ENCODE results near the gene SLC13A2. TPM values are rescaled to one million over a fixed set of nuclear protein-coding genes. Genes with fewer than 3 reads are reported as not detected.

SLC13A2 gene
- total RNA-seq, 1 experiment from 2014 or later: 0.57 TPM

DNA sequence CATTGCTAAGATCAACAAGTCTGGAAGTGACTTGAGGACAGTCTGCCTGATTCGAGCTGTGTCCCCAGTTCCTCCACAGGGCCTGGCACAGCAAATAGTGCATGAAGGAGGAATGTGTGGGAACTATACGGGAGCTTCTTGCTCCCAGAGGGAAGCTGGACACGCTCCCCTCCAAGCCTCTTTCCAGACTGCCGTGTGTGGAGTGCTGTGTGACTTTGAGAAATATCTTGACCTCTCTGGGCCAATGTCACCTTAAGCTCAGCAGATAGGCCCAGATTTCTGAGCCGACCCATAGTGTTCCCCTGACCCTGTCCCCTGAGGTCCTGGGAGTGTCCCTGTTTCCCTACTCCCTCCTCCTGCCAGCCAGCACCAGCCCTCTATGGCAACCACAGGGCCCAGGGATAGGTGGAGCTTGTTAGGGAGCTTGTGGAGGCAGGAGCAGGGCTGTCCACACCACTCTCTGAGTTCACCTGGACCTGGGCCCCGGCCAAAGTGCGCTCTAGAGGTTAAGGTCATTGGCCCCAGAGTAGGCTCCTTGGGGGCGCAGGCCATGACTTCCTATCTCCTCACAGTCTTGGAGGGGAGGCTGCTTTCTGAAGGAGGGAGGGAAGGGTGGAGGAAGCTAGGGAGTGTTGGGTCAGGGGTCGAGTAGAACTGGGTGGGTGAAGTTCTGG lies 26.4 kb downstream of the SLC13A2 start:
- H3K36me3 ChIP-seq (ENCODE audit: control insufficient read depth, insufficient read depth, low read length): no peaks in the 10 kb centered on the region
- Mint-ChIP-seq H3K4me1 (ENCODE audit: low read depth, unreplicated experiment) (peaks cover 7% of the 10 kb centered on the region), H3K36me3 (ENCODE audit: insufficient read depth, unreplicated experiment) (no peaks in the 10 kb centered on the region), H3K4me3 (ENCODE audit: unreplicated experiment) (no peak overlapping the region), H3K27ac (ENCODE audit: unreplicated experiment) (no peak overlapping the region), H3K27me3 (ENCODE audit: insufficient read depth, unreplicated experiment) (no peaks in the 10 kb centered on the region), H3K9me3 (ENCODE audit: unreplicated experiment) (no peaks in the 10 kb centered on the region)
- ChIA-PET POLR2A (no interaction called here), CTCF (interaction anchor here (0.6 kb wide), 1 partner anchor 14 kb away, joined by 3 read pairs; no protein-coding TSS in a partner anchor)
- peaks cover 6% of the 10 kb centered on the region; the same call in 1 of the 2 replicates for H3K4me1 ChIP-seq
- BruUV-seq (replicated peaks): no TSS peak
- TF ChIP-seq, protein P1, sequence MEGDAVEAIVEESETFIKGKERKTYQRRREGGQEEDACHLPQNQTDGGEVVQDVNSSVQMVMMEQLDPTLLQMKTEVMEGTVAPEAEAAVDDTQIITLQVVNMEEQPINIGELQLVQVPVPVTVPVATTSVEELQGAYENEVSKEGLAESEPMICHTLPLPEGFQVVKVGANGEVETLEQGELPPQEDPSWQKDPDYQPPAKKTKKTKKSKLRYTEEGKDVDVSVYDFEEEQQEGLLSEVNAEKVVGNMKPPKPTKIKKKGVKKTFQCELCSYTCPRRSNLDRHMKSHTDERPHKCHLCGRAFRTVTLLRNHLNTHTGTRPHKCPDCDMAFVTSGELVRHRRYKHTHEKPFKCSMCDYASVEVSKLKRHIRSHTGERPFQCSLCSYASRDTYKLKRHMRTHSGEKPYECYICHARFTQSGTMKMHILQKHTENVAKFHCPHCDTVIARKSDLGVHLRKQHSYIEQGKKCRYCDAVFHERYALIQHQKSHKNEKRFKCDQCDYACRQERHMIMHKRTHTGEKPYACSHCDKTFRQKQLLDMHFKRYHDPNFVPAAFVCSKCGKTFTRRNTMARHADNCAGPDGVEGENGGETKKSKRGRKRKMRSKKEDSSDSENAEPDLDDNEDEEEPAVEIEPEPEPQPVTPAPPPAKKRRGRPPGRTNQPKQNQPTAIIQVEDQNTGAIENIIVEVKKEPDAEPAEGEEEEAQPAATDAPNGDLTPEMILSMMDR (IDR thresholded peaks at IDR 0.05; ENCODE audit: insufficient read depth in 1 of 2, low read depth in 1 of 2, low read length in 1 of 2, severe bottlenecking in 1 of 2, unreplicated experiment in 1 of 2): no peak
- intact Hi-C loops (cut with micrococcal nuclease; ENCODE audit: unreplicated experiment): no loop called here
- H3K9me3 ChIP-seq: no peaks in the 10 kb centered on the region
- H3K4me3 ChIP-seq (ENCODE audit: low read depth, low read length): no peak overlapping the region
- no peak for DNase-seq
- H3K27me3 ChIP-seq (replicated peaks; ENCODE audit: control insufficient read depth, insufficient read depth, low read length): no peaks in the 10 kb centered on the region

DNA sequence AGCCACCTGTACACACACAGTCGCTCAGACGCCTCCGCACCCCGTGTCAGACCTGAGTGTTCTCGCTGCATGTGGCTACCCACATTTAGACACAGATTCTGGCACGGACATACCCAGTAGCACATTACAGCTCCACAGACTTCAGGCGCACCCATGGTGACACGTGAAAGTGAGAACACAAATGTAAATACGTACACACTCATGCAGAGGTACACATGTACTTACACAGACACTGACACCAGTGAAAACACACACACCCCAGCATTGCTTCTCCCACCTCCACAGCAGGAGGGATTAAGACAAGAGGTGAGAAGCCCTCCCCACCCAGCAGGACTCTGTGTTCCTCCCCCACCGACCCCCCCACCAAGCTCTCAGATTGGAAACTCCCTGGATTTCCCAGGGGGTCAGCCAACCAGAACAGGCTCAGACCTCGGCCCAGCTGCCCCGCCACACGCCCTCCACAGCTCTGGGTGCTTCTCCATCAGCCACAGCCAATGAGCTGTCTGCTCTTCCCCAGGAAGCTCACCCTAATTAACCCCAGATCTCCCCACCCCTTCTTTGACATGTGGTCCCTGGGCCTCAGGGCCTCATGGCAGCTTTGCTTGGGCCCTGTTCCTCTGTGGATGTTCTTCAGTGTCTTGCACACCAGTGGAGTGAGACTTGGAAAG lies 27.4 kb downstream of the SLC13A2 start:
- H3K4me3 ChIP-seq (ENCODE audit: low read depth, low read length): no peak overlapping the region
- BruUV-seq (replicated peaks): no TSS peak
- Mint-ChIP-seq H3K27ac (ENCODE audit: unreplicated experiment) (no peak overlapping the region), H3K4me1 (ENCODE audit: low read depth, unreplicated experiment) (peaks cover 7% of the 10 kb centered on the region), H3K27me3 (ENCODE audit: insufficient read depth, unreplicated experiment) (no peaks in the 10 kb centered on the region), H3K4me3 (ENCODE audit: unreplicated experiment) (no peak overlapping the region), H3K36me3 (ENCODE audit: insufficient read depth, unreplicated experiment) (no peaks in the 10 kb centered on the region), H3K9me3 (ENCODE audit: unreplicated experiment) (no peaks in the 10 kb centered on the region)
- intact Hi-C loops (cut with micrococcal nuclease; ENCODE audit: unreplicated experiment): no loop called here
- POLR2A ChIA-PET: no interaction called here
- H3K4me1 ChIP-seq: peaks cover 6% of the 10 kb centered on the region; the same call in 1 of the 2 replicates
- H3K9me3 ChIP-seq: no peaks in the 10 kb centered on the region
- no peaks in the 10 kb centered on the region for H3K27me3 ChIP-seq (replicated peaks; ENCODE audit: control insufficient read depth, insufficient read depth, low read length)
- no peaks in the 10 kb centered on the region for H3K36me3 ChIP-seq (ENCODE audit: control insufficient read depth, insufficient read depth, low read length)
- no peak for DNase-seq
- TF ChIP-seq, protein P1 (IDR thresholded peaks at IDR 0.05; ENCODE audit: insufficient read depth in 1 of 2, low read depth in 1 of 2, low read length in 1 of 2, severe bottlenecking in 1 of 2, unreplicated experiment in 1 of 2): no peak
- CTCF ChIA-PET: interaction anchor here (0.6 kb wide), 2 partner anchors 44 to 50 kb away, joined by 3 to 9 read pairs; no protein-coding TSS in a partner anchor

DNA sequence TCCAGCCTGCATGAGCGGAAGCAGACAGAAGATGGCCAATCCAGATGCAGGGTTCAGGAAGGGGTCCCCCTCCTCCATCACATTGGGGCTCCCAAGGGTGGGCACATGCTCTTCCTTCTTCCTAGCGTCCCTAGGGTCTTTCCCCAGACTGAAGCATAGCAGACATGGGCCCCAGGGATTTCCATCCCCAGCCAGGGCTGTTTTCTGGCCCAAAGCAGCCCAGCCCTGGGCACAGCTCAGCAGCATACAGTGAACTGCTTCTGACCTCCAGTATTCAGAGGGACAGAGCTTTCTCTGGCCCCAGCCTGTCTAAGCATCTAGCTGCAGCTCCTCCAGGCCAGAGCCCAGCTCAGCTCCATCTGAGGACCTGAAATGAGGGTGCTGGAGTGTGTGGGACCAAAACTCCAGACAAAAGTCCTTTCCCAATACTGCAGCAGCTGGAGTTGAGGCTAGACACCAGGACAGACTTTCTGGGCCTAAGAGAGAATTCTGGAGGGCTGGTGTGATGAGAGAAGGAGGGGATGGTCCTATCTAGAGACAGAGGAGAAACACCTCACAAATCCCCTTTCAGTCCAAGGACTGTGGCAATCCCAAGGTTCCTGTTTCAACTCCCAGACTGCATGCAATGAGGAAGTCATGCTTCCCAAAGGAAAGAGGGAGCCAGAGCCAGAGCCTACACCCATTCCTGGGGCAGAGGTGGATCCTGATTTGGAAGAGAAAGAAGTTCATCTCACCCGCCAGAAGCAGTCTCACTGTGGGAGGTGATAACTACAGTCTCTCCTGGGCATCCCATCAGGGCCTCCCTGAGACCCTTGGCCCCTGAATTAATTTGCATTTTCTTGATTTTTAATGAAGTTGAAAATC lies 28.2 kb downstream of the SLC13A2 start:
- H3K4me1 Mint-ChIP-seq (ENCODE audit: low read depth, unreplicated experiment): peaks cover 7% of the 10 kb centered on the region
- intact Hi-C loops (cut with micrococcal nuclease; ENCODE audit: unreplicated experiment): no loop called here
- peaks cover 6% of the 10 kb centered on the region; the same call in 1 of the 2 replicates for H3K4me1 ChIP-seq
- no peak overlapping the region for H3K4me3 Mint-ChIP-seq (ENCODE audit: unreplicated experiment)
- no peak for DNase-seq
- no peaks in the 10 kb centered on the region for H3K36me3 ChIP-seq (ENCODE audit: control insufficient read depth, insufficient read depth, low read length)
- no peaks in the 10 kb centered on the region for H3K9me3 Mint-ChIP-seq (ENCODE audit: unreplicated experiment)
- no peak overlapping the region for H3K4me3 ChIP-seq (ENCODE audit: low read depth, low read length)
- TF ChIP-seq, protein P1 (IDR thresholded peaks at IDR 0.05; ENCODE audit: insufficient read depth in 1 of 2, low read depth in 1 of 2, low read length in 1 of 2, severe bottlenecking in 1 of 2, unreplicated experiment in 1 of 2): no peak
- CTCF ChIA-PET: interaction anchor here (0.6 kb wide), 2 partner anchors 43 to 49 kb away, joined by 3 to 9 read pairs; no protein-coding TSS in a partner anchor
- no peaks in the 10 kb centered on the region for H3K9me3 ChIP-seq
- H3K27me3 ChIP-seq (replicated peaks; ENCODE audit: control insufficient read depth, insufficient read depth, low read length): no peaks in the 10 kb centered on the region
- H3K27ac Mint-ChIP-seq (ENCODE audit: unreplicated experiment): no peak overlapping the region
- BruUV-seq (replicated peaks): no TSS peak
- no peaks in the 10 kb centered on the region for H3K36me3 Mint-ChIP-seq (ENCODE audit: insufficient read depth, unreplicated experiment)
- POLR2A ChIA-PET: no interaction called here
- H3K27me3 Mint-ChIP-seq (ENCODE audit: insufficient read depth, unreplicated experiment): no peaks in the 10 kb centered on the region

Measured in Caco-2 (cell line).